ENCODE measurements around the gene CCDC178.

DNA sequence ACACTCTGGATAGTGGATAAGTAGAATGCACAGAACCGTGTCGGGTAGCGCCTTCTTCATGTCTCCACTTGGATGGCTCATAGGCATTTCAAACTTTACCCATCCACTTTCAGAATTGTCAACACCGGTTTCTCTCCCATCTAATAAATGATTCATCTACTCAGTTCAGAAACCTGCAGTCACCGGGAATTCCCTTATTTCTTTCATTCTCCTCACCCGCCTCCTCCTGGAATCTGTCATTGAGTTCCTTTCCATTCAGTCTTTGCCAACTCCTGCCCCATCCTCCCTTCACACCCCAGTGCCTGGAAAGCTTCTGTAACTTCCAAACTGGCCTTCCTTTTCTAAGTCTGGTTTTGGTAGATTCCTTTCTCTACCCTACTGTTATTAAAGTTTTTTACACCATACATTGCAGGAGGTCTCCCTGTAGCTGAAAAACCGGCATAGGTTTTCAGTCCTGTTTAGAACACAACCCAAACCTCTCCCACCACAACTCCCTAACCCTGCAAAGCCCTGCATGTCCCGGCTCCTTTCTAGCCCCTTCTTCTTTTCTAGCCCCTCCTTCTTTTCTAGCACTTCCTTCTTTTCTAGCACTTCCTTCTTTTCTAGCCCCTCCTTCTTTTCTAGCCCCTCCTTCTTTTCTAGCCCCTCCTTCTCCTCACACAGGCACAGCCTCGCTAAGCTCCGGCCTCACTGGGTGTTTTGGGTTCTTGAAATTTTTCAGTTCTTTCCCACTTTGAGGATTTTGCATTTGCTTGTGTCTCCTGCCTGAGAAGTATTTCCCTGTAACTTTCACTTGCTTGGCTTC, 533.8 kb downstream of the CCDC178 start:
- TF ChIP-seq, protein P1, sequence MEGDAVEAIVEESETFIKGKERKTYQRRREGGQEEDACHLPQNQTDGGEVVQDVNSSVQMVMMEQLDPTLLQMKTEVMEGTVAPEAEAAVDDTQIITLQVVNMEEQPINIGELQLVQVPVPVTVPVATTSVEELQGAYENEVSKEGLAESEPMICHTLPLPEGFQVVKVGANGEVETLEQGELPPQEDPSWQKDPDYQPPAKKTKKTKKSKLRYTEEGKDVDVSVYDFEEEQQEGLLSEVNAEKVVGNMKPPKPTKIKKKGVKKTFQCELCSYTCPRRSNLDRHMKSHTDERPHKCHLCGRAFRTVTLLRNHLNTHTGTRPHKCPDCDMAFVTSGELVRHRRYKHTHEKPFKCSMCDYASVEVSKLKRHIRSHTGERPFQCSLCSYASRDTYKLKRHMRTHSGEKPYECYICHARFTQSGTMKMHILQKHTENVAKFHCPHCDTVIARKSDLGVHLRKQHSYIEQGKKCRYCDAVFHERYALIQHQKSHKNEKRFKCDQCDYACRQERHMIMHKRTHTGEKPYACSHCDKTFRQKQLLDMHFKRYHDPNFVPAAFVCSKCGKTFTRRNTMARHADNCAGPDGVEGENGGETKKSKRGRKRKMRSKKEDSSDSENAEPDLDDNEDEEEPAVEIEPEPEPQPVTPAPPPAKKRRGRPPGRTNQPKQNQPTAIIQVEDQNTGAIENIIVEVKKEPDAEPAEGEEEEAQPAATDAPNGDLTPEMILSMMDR (IDR thresholded peaks at IDR 0.05), result no peak
- TF ChIP-seq POLR2A (IDR thresholded peaks at IDR 0.05), result no peak
